ENCODE measurements around the gene COL4A6. TPM values are rescaled to one million over a fixed set of nuclear protein-coding genes. Genes with fewer than 3 reads are reported as not detected.

Gene COL4A6
- total and polyA plus RNA-seq, 2 of the 4 experiments (the other 2 are of a cell fraction), result 0.36 to 0.74 TPM

DNA sequence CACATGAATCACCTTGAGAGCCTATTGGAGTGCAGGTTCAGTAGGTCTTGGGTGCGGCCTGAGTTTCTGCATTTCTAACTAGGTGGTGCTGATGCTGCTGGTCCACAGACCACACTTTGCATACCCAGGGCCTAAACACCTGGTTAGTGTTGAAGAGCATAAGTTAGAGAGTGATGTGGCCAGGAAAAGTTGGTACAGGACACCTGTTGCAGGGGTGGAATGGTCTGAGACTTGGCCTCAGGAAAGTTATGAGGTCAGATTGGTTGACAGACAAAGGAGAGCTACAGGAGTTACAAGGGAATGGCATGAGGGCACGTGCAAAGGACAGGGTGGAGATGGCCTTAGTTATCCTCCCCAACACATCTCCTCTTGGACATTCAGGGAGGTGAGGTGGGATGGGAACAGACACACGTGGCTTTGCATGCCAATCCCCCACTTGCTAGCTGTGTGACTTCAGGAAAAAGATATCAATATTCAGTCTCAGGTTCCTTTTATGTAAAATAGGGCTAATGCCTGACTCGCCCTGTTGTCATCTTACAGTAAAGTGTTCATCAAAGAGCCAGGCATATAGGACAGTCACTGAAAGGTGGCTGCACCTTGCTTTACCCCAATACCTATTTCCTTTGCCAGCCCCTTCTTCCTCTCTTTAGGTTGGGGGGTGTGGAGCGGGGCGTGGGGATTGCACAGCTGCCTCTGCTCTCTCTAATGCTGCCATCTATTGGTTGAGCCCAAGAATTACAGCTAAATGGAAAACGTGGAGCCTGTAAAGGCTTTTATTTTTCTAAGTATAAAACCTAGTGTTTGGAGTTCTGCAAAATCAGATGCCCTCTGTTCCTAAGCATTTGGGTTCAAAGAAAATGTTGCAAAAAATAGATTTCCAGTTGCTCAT lies 299.2 kb downstream of the COL4A6 start:
- H3K56ac ChIP-seq (ENCODE audit: extremely low read depth, insufficient read depth, low read length), result no peak overlapping the region
- no peak overlapping the region for H2AK9ac ChIP-seq (replicated peaks; ENCODE audit: low read depth, low read length, poor library complexity)
- H4K20me1 ChIP-seq (ENCODE audit: insufficient read depth, low read length), result no peaks in the 10 kb centered on the region
- DNase-seq, result no peak
- no TSS peak for BruUV-seq (replicated peaks)
- WGBS, 2 experiments (ENCODE audit: extremely low coverage in 2 of 2, insufficient read length in 1 of 2), result no CpG with 5 or more reads among the region's 7 CpGs
- in situ Hi-C loops (cut with MboI; ENCODE audit: low sequenced_read_pairs), result no loop called here
- no peak overlapping the region for H3K18ac ChIP-seq (ENCODE audit: low read depth, low read length)
- ChIA-PET POLR2A (ENCODE audit: unreplicated experiment) (no interaction called here), CTCF (interaction anchor here (0.6 to 1.0 kb wide), 3 partner anchors 10 to 62 kb away, joined by 3 to 4 read pairs (median 3); no protein-coding TSS in a partner anchor)
- H4K91ac ChIP-seq (ENCODE audit: insufficient read depth, low read depth, low read length), result no peak overlapping the region
- H3K14ac ChIP-seq (replicated peaks; ENCODE audit: low read depth, low read length), result no peak overlapping the region
- H2BK120ac ChIP-seq (ENCODE audit: low read depth, low read length), result no peak overlapping the region
- intact Hi-C loops (cut with micrococcal nuclease), result no loop called here
- H3K79me1 ChIP-seq (ENCODE audit: low read depth in 1 of 2, low read length in 2 of 2), result no peaks in the 10 kb centered on the region
- no peak overlapping the region for H3K27ac ChIP-seq (ENCODE audit: insufficient read depth, low read length)
- H2BK5ac ChIP-seq (ENCODE audit: low read depth, low read length, poor library complexity, severe bottlenecking), result no peak overlapping the region
- H3K4me3 ChIP-seq (ENCODE audit: insufficient read depth, low read depth, low read length), result no peak overlapping the region
- dilution Hi-C loops (cut with HindIII; ENCODE audit: low sequenced_read_pairs, unreplicated experiment), result no loop called here
- no peak overlapping the region for H4K5ac ChIP-seq (ENCODE audit: low read depth, low read length)
- no peak overlapping the region for H2BK15ac ChIP-seq (ENCODE audit: low read depth, low read length)
- H3K4me1 ChIP-seq (ENCODE audit: control insufficient read depth, insufficient read depth, low read length), result no peaks in the 10 kb centered on the region
- H2AK5ac ChIP-seq (ENCODE audit: low read depth, low read length), result no peak overlapping the region
- no peak overlapping the region for H3K4ac ChIP-seq (ENCODE audit: low read depth, low read length)
- H3K9ac ChIP-seq (ENCODE audit: low read depth, low read length), result no peak overlapping the region
- no peak overlapping the region for H3K4me2 ChIP-seq (ENCODE audit: low read depth, low read length)
- no peaks in the 10 kb centered on the region for H3K27me3 ChIP-seq (ENCODE audit: control insufficient read depth, insufficient read depth, low read length)
- H4K8ac ChIP-seq (ENCODE audit: low read depth in 2 of 2, low read length in 2 of 2), result no peak overlapping the region
- H3K9me3 ChIP-seq (ENCODE audit: control insufficient read depth, insufficient read depth, low read length), result no peaks in the 10 kb centered on the region
- no peak overlapping the region for H3K23ac ChIP-seq (ENCODE audit: low read depth, low read length)
- no peaks in the 10 kb centered on the region for H3K9me1 ChIP-seq (ENCODE audit: insufficient read depth, low read length)
- no peak overlapping the region for H2AFZ ChIP-seq (replicated peaks; ENCODE audit: low read length, poor library complexity)
- no peak overlapping the region for H2BK20ac ChIP-seq (ENCODE audit: low read depth, low read length)
- no peaks in the 10 kb centered on the region for H3K36me3 ChIP-seq (ENCODE audit: control insufficient read depth, insufficient read depth, low read length)
- no peak for ATAC-seq (ENCODE audit: low read depth)
- no peak for TF ChIP-seq MXI1 (IDR thresholded peaks at IDR 0.05; ENCODE audit: borderline replicate concordance, low read depth, low read length)
- TF ChIP-seq SMC3 (IDR thresholded peaks at IDR 0.05; ENCODE audit: low read depth, low read length), result 0 out of 2 replicates have a peak, but pooled peaks have one; percentile 26
- no peak for TF ChIP-seq CHD1 (IDR thresholded peaks at IDR 0.05; ENCODE audit: low read depth, low read length)
- TF ChIP-seq, protein P1, sequence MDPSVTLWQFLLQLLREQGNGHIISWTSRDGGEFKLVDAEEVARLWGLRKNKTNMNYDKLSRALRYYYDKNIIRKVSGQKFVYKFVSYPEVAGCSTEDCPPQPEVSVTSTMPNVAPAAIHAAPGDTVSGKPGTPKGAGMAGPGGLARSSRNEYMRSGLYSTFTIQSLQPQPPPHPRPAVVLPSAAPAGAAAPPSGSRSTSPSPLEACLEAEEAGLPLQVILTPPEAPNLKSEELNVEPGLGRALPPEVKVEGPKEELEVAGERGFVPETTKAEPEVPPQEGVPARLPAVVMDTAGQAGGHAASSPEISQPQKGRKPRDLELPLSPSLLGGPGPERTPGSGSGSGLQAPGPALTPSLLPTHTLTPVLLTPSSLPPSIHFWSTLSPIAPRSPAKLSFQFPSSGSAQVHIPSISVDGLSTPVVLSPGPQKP (IDR thresholded peaks at IDR 0.05; ENCODE audit: borderline replicate concordance, low read depth, low read length), result no peak
- TF ChIP-seq RCOR1 (IDR thresholded peaks at IDR 0.05; ENCODE audit: insufficient replicate concordance, low read length), result no peak
- TF ChIP-seq RAD21 (IDR thresholded peaks at IDR 0.05; ENCODE audit: low read length), result peak; percentile 49
- no peak for TF ChIP-seq BHLHE40 (IDR thresholded peaks at IDR 0.05; ENCODE audit: low read depth, low read length)
- TF ChIP-seq RFX5 (IDR thresholded peaks at IDR 0.05; ENCODE audit: low read depth, low read length), result no peak
- no peak for TF ChIP-seq CEBPB (IDR thresholded peaks at IDR 0.05; ENCODE audit: low read depth, low read length)
- TF ChIP-seq NFE2L2 (IDR thresholded peaks at IDR 0.05; ENCODE audit: low read depth, low read length), result no peak
- TF ChIP-seq POLR2A (IDR thresholded peaks at IDR 0.05; ENCODE audit: low read depth, low read length), result no peak
- TF ChIP-seq MAZ (IDR thresholded peaks at IDR 0.05; ENCODE audit: borderline replicate concordance, low read depth, low read length), result no peak
- TF ChIP-seq, protein P2, sequence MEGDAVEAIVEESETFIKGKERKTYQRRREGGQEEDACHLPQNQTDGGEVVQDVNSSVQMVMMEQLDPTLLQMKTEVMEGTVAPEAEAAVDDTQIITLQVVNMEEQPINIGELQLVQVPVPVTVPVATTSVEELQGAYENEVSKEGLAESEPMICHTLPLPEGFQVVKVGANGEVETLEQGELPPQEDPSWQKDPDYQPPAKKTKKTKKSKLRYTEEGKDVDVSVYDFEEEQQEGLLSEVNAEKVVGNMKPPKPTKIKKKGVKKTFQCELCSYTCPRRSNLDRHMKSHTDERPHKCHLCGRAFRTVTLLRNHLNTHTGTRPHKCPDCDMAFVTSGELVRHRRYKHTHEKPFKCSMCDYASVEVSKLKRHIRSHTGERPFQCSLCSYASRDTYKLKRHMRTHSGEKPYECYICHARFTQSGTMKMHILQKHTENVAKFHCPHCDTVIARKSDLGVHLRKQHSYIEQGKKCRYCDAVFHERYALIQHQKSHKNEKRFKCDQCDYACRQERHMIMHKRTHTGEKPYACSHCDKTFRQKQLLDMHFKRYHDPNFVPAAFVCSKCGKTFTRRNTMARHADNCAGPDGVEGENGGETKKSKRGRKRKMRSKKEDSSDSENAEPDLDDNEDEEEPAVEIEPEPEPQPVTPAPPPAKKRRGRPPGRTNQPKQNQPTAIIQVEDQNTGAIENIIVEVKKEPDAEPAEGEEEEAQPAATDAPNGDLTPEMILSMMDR (conservative IDR thresholded peaks at IDR 0.05; ENCODE audit: low read depth, low read length), result peak; percentile 48
- TF ChIP-seq FOS (IDR thresholded peaks at IDR 0.05; ENCODE audit: low read depth, low read length), result no peak
- TF ChIP-seq, protein P3, sequence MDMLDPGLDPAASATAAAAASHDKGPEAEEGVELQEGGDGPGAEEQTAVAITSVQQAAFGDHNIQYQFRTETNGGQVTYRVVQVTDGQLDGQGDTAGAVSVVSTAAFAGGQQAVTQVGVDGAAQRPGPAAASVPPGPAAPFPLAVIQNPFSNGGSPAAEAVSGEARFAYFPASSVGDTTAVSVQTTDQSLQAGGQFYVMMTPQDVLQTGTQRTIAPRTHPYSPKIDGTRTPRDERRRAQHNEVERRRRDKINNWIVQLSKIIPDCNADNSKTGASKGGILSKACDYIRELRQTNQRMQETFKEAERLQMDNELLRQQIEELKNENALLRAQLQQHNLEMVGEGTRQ (IDR thresholded peaks at IDR 0.05; ENCODE audit: low read depth, low read length), result no peak
